Measurements from ENCODE around the gene IARS2. TPM values are rescaled to one million over a fixed set of nuclear protein-coding genes. Genes with fewer than 3 reads are reported as not detected.

The IARS2 gene
- total and polyA plus RNA-seq, 2 donors (not counting 1 experiment from before 2014, with no cell fraction given) = 8.8 to 35.6 TPM

- no peaks in the 10 kb centered on the region for H3K79me2 ChIP-seq (ENCODE audit: control insufficient read depth, insufficient read depth, low read length)
- H3K9ac ChIP-seq (ENCODE audit: low read length) = no peak overlapping the region
- POLR2A ChIA-PET = no interaction called here
- no peak overlapping the region for H3K27ac ChIP-seq (ENCODE audit: low read length in 2 of 2)
- Mint-ChIP-seq H3K4me1 (no peaks in the 10 kb centered on the region), H3K27ac (no peak overlapping the region), H3K27me3 (no peaks in the 10 kb centered on the region), H3K4me3 (no peak overlapping the region), H3K9me3 (ENCODE audit: insufficient read depth) (no peaks in the 10 kb centered on the region)
- CTCF ChIA-PET = interaction anchor here (0.9 to 2.2 kb wide), 5 partner anchors 10 to 581 kb away, joined by 3 to 7 read pairs (median 4); no protein-coding TSS in a partner anchor
- H3K4me2 ChIP-seq (replicated peaks; ENCODE audit: low read depth, low read length, poor library complexity, severe bottlenecking) = no peak overlapping the region
- DNase-seq = no peak
- ATAC-seq (ENCODE audit: low read depth) = no peak
- intact Hi-C loops (cut with micrococcal nuclease) = no loop called here
- no peaks in the 10 kb centered on the region for H3K4me1 ChIP-seq (ENCODE audit: control insufficient read depth in 2 of 2, insufficient read depth in 2 of 2, low read length in 2 of 2)
- no peaks in the 10 kb centered on the region for H3K27me3 ChIP-seq (replicated peaks in 1 of 4; ENCODE audit: control extremely low read depth in 1 of 4, control insufficient read depth in 3 of 4, insufficient read depth in 4 of 4, low read length in 3 of 4)
- H4K20me1 ChIP-seq (ENCODE audit: control insufficient read depth, insufficient read depth, low read length, poor library complexity, severe bottlenecking) = no peaks in the 10 kb centered on the region
- peaks cover 3 to 52% of the 10 kb centered on the region in 2 experiments for H3K36me3 ChIP-seq (replicated peaks in 1 of 2; ENCODE audit: control extremely low read depth in 1 of 2, control insufficient read depth in 1 of 2, extremely low read depth in 1 of 2, insufficient read depth in 2 of 2, low read length in 1 of 2)
- H2AFZ ChIP-seq (ENCODE audit: insufficient read depth, low read depth, low read length, poor library complexity, severe bottlenecking) = no peak overlapping the region
- no peaks in the 10 kb centered on the region for H3K9me3 ChIP-seq (ENCODE audit: control extremely low read depth in 1 of 3, control insufficient read depth in 2 of 3, insufficient read depth in 1 of 3, low read length in 2 of 3)
- no peak for TF ChIP-seq EZH2 (IDR thresholded peaks at IDR 0.05; ENCODE audit: borderline replicate concordance, insufficient read depth, low read depth, low read length, poor library complexity, severe bottlenecking)
- TF ChIP-seq CTCF (IDR thresholded peaks at IDR 0.05) = no peak
- no peak overlapping the region for H3K4me3 ChIP-seq (ENCODE audit: control extremely low read depth in 1 of 5, extremely low read depth in 1 of 5, insufficient read depth in 1 of 5, low read depth in 2 of 5, low read length in 4 of 5)
These were observed 101.8 kb downstream of the IARS2 start for GRCh38 chr1:220195701-220196100.

Small RNA genes lying within 50 kb of the gene (small RNA-seq; reads per million reads assigned to genes)
- gene MIR194-1 (ENCODE audit: insufficient read length, low read depth, low replicate concordance) (not detected), gene MIR215 (ENCODE audit: insufficient read length, low read depth, low replicate concordance) (0.57 reads per million)

Other genes with a start within 250 kb of the IARS2 start
- gene SLC30A10, start 165.6 kb upstream of the IARS2 start, total RNA-seq = not detected in 2 replicates
- gene SLC30A10, start 165.6 kb upstream of the IARS2 start, polyA plus RNA-seq = 0.06 TPM in 1 of 2 replicates, not detected in the other
- 56.9 and 61.7 TPM in 2 replicates for gene EPRS1, start 47.6 kb upstream of the IARS2 start, total RNA-seq
- gene EPRS1, start 47.6 kb upstream of the IARS2 start, polyA plus RNA-seq = 13.6 and 17.3 TPM in 2 replicates
- gene BPNT1, start 4.3 kb upstream of the IARS2 start, total RNA-seq = 18.3 and 21.4 TPM in 2 replicates
- 13.3 and 24.4 TPM in 2 replicates for gene BPNT1, start 4.3 kb upstream of the IARS2 start, polyA plus RNA-seq
- gene RAB3GAP2, start 178.3 kb downstream of the IARS2 start, total RNA-seq = 70.5 and 72.0 TPM in 2 replicates
- 16.9 and 19.6 TPM in 2 replicates for gene RAB3GAP2, start 178.3 kb downstream of the IARS2 start, polyA plus RNA-seq